GM12872 (cell line): ENCODE measurements around the gene TRIM69.
A peak's percentile ranks its signal among the peaks of the same experiment; 100 is the strongest.

Source experiments
- CTCF ChIP-seq: IDR thresholded peaks from 3 replicates; pipeline ENCODE4 v1.5.1; 2011; ENCODE audit warnings: low read depth, mild to moderate bottlenecking, low read length, moderate library complexity; ENCODE audit not compliant: insufficient read depth

Gene TRIM69

GRCh38 chr15:44706401-44706800 lies 29.9 kb upstream of the TRIM69 start:
- TF ChIP-seq CTCF, result no peak

DNA sequence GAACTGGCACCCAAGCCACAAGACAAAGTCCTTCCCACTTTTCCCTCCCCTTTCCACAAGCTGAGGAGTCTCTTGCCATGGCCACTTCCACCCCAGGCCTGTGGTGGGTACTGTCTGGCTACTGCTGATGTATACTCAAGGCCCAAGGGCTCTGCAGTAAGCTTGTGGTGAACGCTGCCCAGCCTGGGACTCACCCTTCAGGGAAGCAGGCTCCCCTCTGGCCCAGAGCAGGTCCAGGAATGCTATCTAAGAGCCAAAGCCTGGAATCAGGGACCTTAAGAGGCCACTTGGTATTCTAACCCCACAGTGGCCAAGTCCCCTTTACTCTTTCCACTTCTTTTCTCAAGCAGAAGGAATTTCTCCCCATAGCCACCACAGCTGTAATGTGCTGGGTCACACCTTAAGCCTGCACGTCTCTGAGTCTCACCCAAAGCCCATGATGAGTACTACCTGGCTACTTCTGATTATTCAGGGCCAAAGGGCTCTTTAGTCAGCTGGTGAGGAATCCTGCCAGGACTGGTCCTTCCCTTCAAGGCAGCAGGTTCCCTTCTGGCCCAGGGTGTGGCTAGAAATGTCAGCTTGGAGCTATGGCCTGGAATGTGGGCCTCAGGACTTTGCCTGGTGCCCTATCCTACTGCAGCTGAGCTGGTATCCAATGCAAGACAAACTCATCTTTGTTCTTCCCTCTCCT lies 29.2 kb upstream of the TRIM69 start:
- TF ChIP-seq CTCF, result no peak

GRCh38 chr15:44710236-44711095 lies 25.9 kb upstream of the TRIM69 start:
- TF ChIP-seq CTCF, result peak; percentile 50; the same call in 2 of the 3 replicates

- no peak for TF ChIP-seq CTCF
These were observed 25.1 kb upstream of the TRIM69 start, which contains the start of the genes B2M and PATL2 for GRCh38 chr15:44711096-44711742. Gene B2M, plus strand, starts transcription at chr15:44711517. Its CDS starts 30 bp downstream, at chr15:44711547. Gene PATL2, minus strand, starts transcription at chr15:44711323. Its CDS starts 34,833 bp downstream, at chr15:44676490.

DNA sequence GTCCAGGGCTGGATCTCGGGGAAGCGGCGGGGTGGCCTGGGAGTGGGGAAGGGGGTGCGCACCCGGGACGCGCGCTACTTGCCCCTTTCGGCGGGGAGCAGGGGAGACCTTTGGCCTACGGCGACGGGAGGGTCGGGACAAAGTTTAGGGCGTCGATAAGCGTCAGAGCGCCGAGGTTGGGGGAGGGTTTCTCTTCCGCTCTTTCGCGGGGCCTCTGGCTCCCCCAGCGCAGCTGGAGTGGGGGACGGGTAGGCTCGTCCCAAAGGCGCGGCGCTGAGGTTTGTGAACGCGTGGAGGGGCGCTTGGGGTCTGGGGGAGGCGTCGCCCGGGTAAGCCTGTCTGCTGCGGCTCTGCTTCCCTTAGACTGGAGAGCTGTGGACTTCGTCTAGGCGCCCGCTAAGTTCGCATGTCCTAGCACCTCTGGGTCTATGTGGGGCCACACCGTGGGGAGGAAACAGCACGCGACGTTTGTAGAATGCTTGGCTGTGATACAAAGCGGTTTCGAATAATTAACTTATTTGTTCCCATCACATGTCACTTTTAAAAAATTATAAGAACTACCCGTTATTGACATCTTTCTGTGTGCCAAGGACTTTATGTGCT lies 24.5 kb upstream of the TRIM69 start:
- TF ChIP-seq CTCF, result no peak

DNA sequence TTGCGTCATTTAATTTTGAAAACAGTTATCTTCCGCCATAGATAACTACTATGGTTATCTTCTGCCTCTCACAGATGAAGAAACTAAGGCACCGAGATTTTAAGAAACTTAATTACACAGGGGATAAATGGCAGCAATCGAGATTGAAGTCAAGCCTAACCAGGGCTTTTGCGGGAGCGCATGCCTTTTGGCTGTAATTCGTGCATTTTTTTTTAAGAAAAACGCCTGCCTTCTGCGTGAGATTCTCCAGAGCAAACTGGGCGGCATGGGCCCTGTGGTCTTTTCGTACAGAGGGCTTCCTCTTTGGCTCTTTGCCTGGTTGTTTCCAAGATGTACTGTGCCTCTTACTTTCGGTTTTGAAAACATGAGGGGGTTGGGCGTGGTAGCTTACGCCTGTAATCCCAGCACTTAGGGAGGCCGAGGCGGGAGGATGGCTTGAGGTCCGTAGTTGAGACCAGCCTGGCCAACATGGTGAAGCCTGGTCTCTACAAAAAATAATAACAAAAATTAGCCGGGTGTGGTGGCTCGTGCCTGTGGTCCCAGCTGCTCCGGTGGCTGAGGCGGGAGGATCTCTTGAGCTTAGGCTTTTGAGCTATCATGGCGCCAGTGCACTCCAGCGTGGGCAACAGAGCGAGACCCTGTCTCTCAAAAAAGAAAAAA lies 23.9 kb upstream of the TRIM69 start:
- TF ChIP-seq CTCF, result no peak
